ENCODE data around the gene TRIM33.
A peak's percentile ranks its signal among the peaks of the same experiment; 100 is the strongest.

DNA sequence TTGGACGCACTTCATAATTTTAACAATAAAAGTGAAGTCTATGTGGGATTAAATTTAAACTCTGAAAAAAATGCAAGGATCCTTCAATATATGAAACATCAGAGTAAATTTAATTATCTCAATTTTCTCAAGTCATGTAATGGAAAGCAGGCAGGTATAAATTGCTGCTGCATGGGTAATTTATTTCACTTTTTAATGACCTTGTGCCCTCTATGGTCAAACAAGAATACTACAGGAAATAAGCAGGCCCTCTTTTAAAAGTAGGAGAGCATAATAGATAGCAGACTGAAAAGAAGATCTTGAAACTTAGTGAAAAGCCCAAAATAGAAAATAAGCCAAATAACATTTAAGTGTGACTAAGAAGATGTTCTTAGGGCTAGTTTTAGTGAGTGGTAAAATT is 47.5 kb upstream of the TRIM33 start:
- TF ChIP-seq, protein P1, sequence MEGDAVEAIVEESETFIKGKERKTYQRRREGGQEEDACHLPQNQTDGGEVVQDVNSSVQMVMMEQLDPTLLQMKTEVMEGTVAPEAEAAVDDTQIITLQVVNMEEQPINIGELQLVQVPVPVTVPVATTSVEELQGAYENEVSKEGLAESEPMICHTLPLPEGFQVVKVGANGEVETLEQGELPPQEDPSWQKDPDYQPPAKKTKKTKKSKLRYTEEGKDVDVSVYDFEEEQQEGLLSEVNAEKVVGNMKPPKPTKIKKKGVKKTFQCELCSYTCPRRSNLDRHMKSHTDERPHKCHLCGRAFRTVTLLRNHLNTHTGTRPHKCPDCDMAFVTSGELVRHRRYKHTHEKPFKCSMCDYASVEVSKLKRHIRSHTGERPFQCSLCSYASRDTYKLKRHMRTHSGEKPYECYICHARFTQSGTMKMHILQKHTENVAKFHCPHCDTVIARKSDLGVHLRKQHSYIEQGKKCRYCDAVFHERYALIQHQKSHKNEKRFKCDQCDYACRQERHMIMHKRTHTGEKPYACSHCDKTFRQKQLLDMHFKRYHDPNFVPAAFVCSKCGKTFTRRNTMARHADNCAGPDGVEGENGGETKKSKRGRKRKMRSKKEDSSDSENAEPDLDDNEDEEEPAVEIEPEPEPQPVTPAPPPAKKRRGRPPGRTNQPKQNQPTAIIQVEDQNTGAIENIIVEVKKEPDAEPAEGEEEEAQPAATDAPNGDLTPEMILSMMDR (IDR thresholded peaks at IDR 0.05), result peak; percentile 55
- TF ChIP-seq EZH2phosphoT487 (IDR thresholded peaks at IDR 0.05) (no peak), EZH2 (IDR thresholded peaks at IDR 0.05) (no peak)

Data from neural progenitor cell (in vitro differentiated cells).